Endothelial cell of umbilical vein (primary cell): ENCODE data around the gene RLF. TPM values are rescaled to one million over a fixed set of nuclear protein-coding genes. Genes with fewer than 3 reads are reported as not detected.

Source experiments
- BruUV-seq: library from RNA; stranded (reverse); fragments of 400-500 nt; replicated peaks from 2 replicates; lab custom pipeline; 2021; lab: Mats Ljungman, UMichigan
- CTCF ChIA-PET: fragments of 300-600, 350-600 bp; sonication (Branson Sonifier 250); formaldehyde crosslinking; loops from one replicate; lab custom pipeline; 2021; ENCODE audit warnings: antibody characterized with exemption, inconsistent platforms; lab: Charles Lee
- POLR2A ChIA-PET: fragments of 300-600, 350-600 bp; sonication (Branson Sonifier 250); formaldehyde crosslinking; loops from one replicate; lab custom pipeline; 2021; ENCODE audit warnings: antibody characterized with exemption, inconsistent platforms; lab: Charles Lee
- DNase-seq: peaks from one replicate; pipeline ENCODE4 v3.0.0-alpha.2; 2011; ENCODE audit warnings: low read depth, low spot score
- FAIRE-seq: peaks from 2 replicates; lab custom pipeline; 2011; peaks lifted over from hg19 to GRCh38; lab: Jason Lieb, UNC
- H2AFZ ChIP-seq: 2 replicates; pipeline ENCODE4 v1.6.0; 2012; ENCODE audit warnings: low read depth, low read length, control low read depth, inconsistent platforms
- H3K27ac ChIP-seq: 2 replicates; pipeline ENCODE4 v1.5.1; 2011; ENCODE audit warnings: low read depth, mild to moderate bottlenecking, control low read depth, low read length, moderate library complexity; ENCODE audit not compliant: insufficient read depth
- H3K27me3 ChIP-seq, 2 experiments: 2 replicates each; pipeline versions ENCODE4 v1.6.0 to v1.6.1; 2011; ENCODE audit warnings: low read length in 2 of 2, mixed read lengths in 1 of 2; ENCODE audit not compliant: control insufficient read depth in 2 of 2, insufficient read depth in 2 of 2
- H3K36me3 ChIP-seq, 2 experiments: 2 replicates in 1 of 2; 3 replicates in 1 of 2; pipeline ENCODE4 v1.5.1; 2011; ENCODE audit warnings: low read length in 2 of 2, mild to moderate bottlenecking in 1 of 2, moderate library complexity in 1 of 2; ENCODE audit not compliant: control insufficient read depth in 2 of 2, insufficient read depth in 2 of 2; ENCODE audit errors: extremely low read depth in 1 of 2
- H3K4me1 ChIP-seq: 3 replicates; pipeline ENCODE4 v1.5.1; 2011; ENCODE audit warnings: mild to moderate bottlenecking, low read length; ENCODE audit not compliant: control insufficient read depth, insufficient read depth; ENCODE audit errors: extremely low read depth
- H3K4me2 ChIP-seq: 2 replicates; pipeline ENCODE4 v1.6.1; 2011; ENCODE audit warnings: low read length, control low read depth, mixed read lengths; ENCODE audit not compliant: insufficient read depth
- H3K4me3 ChIP-seq, 3 experiments: fragments of 200-600 bp in 1 of 3; sonication (generic), shearing (Covaris generic) in 1 of 3; replicated peaks in 1 of 3; 2 replicates each; pipeline ENCODE4 v1.5.1; 2011 to 2016; ENCODE audit warnings: control low read depth in 3 of 3, low read length in 3 of 3, mild to moderate bottlenecking in 2 of 3, inconsistent platforms in 1 of 3, low read depth in 1 of 3, moderate library complexity in 1 of 3; ENCODE audit not compliant: insufficient read depth in 1 of 3
- H3K79me2 ChIP-seq: 2 replicates; pipeline ENCODE4 v1.6.0; 2012; ENCODE audit warnings: low read length, inconsistent platforms; ENCODE audit not compliant: control insufficient read depth, insufficient read depth
- H3K9ac ChIP-seq: replicated peaks from 2 replicates; pipeline ENCODE3; 2011; ENCODE audit warnings: low read length, control low read depth; ENCODE audit not compliant: insufficient read depth; ENCODE audit errors: extremely low read depth
- H3K9me1 ChIP-seq: replicated peaks from 3 replicates; pipeline ENCODE4 v1.6.0; 2011; ENCODE audit warnings: mild to moderate bottlenecking, low read length; ENCODE audit not compliant: control insufficient read depth, insufficient read depth; ENCODE audit errors: extremely low read depth
- H3K9me3 ChIP-seq: replicated peaks from 2 replicates; pipeline ENCODE4 v1.5.1; 2012; ENCODE audit warnings: low read length, inconsistent platforms; ENCODE audit not compliant: control insufficient read depth, insufficient read depth
- H4K20me1 ChIP-seq: replicated peaks from 2 replicates; pipeline ENCODE3; 2011; ENCODE audit warnings: mild to moderate bottlenecking, low read length; ENCODE audit not compliant: control insufficient read depth, insufficient read depth; ENCODE audit errors: extremely low read depth
- CTCF ChIP-seq, 2 donors: IDR thresholded peaks; 1 replicate in 1 of 2; 2 replicates in 1 of 2; pipeline ENCODE4 v1.5.1; 2011; ENCODE audit warnings: low read length in 2 of 2, mild to moderate bottlenecking in 2 of 2, moderate library complexity in 2 of 2, control low read depth in 1 of 2, inconsistent platforms in 1 of 2, low read depth in 1 of 2; ENCODE audit not compliant: insufficient read depth in 1 of 2; ENCODE audit errors: extremely low read depth in 1 of 2
- EZH2 ChIP-seq: IDR thresholded peaks from 2 replicates; pipeline ENCODE4 v1.6.1; 2012; ENCODE audit warnings: borderline replicate concordance, low read depth, mild to moderate bottlenecking, moderate library complexity, low read length, inconsistent platforms; ENCODE audit not compliant: severe bottlenecking
- FOS ChIP-seq: IDR thresholded peaks from 2 replicates; pipeline ENCODE4 v1.6.1; 2011; ENCODE audit warnings: mild to moderate bottlenecking, low read length, moderate library complexity, borderline replicate concordance; ENCODE audit not compliant: insufficient read depth
- GATA2 ChIP-seq: IDR thresholded peaks from 2 replicates; pipeline ENCODE4 v1.7.0; 2011; ENCODE audit warnings: low read depth, mild to moderate bottlenecking, moderate library complexity, mixed read lengths, low read length; ENCODE audit not compliant: insufficient read length, insufficient read depth
- JUN ChIP-seq: IDR thresholded peaks from 2 replicates; pipeline ENCODE4 v1.6.1; 2011; ENCODE audit warnings: borderline replicate concordance, low read depth; ENCODE audit not compliant: insufficient read length, insufficient read depth
- MAX ChIP-seq: IDR thresholded peaks from 2 replicates; pipeline ENCODE4 v1.6.1; 2011; ENCODE audit not compliant: insufficient read depth, insufficient read length
- MYC ChIP-seq: IDR thresholded peaks from one replicate; pipeline ENCODE4 v1.6.1; 2011; ENCODE audit warnings: mild to moderate bottlenecking, low read depth, low read length
- POLR2A ChIP-seq: IDR thresholded peaks from 2 replicates; pipeline ENCODE4 v1.6.1; 2012; ENCODE audit warnings: low read depth, mild to moderate bottlenecking, control low read depth, low read length
- POLR2AphosphoS5 ChIP-seq: IDR thresholded peaks from 2 replicates; pipeline ENCODE4 v1.6.1; 2012; ENCODE audit warnings: low read depth, mild to moderate bottlenecking, control low read depth, low read length, moderate library complexity; ENCODE audit not compliant: insufficient read depth
- dilution Hi-C: fragments of 300-500 bp; cut with MboI; formaldehyde crosslinking; loops from one replicate; pipeline ENCODE4 v1.15.0; 2019; ENCODE audit warnings: low sequenced_read_pairs; ENCODE audit not compliant: extremely low pct_ligation_motif_present
- intact Hi-C: fragments of 100-400 bp; cut with micrococcal nuclease; formaldehyde crosslinking; loops from one replicate; pipeline ENCODE4 v1.10.0; 2022
- polyA plus RNA-seq, 4 experiments: library from polyadenylated mRNA; depleted of rRNA in 3 of 4; stranded (reverse) in 3 of 4; unstranded in 1 of 4; fragments of >200 nt; gene quantifications; 2 replicates each; pipeline versions ENCODE4 v1.2.1 to v1.2.3, GENCODE V29; 2011 to 2012; ENCODE audit warnings: missing spikeins in 1 of 4
- total RNA-seq: library from RNA; stranded (reverse); gene quantifications from 2 replicates; pipeline ENCODE4 v1.2.3, GENCODE V29; 2021

RLF gene
- total and polyA plus RNA-seq, 2 donors (not counting 3 experiments of a cell fraction or from before 2014, with no cell fraction given) = 2.7 to 9.4 TPM

- dilution Hi-C loops = no loop called here
These were observed 103.2 kb downstream of the RLF start for GRCh38 chr1:40264354-40264781.

GRCh38 chr1:40265298-40265697 lies 104.1 kb downstream of the RLF start:
- Histone ChIP-seq H3K4me1 (no peaks in the 10 kb centered on the region), H3K36me3 (peaks cover 10 to 17% of the 10 kb centered on the region in 2 experiments), H3K9me1 (no peaks in the 10 kb centered on the region), H4K20me1 (no peaks in the 10 kb centered on the region), H3K79me2 (peaks cover 13% of the 10 kb centered on the region), H3K9ac (no peak overlapping the region), H3K9me3 (no peaks in the 10 kb centered on the region), H3K4me3 (no peak overlapping the region), H3K27ac (no peak overlapping the region), H2AFZ (no peak overlapping the region), H3K4me2 (no peak overlapping the region), H3K27me3 (no peaks in the 10 kb centered on the region)
- dilution Hi-C loops = no loop called here
- no TSS peak for BruUV-seq
- TF ChIP-seq EZH2 = no peak
- no peak for TF ChIP-seq MAX
- no peak for TF ChIP-seq MYC
- TF ChIP-seq GATA2 = no peak
- TF ChIP-seq FOS = no peak
- TF ChIP-seq JUN = no peak
- TF ChIP-seq POLR2AphosphoS5 = no peak
- TF ChIP-seq POLR2A = no peak
- no peak for TF ChIP-seq CTCF (IDR thresholded peaks at IDR 0.05; ENCODE audit: extremely low read depth in 1 of 2, insufficient read depth in 1 of 2, low read depth in 1 of 2, low read length in 2 of 2)
- ChIA-PET POLR2A (no interaction called here), CTCF (interaction anchor here (1.2 to 2.9 kb wide), 2 partner anchors 50 to 139 kb away, joined by 3 to 8 read pairs; no protein-coding TSS in a partner anchor)
- DNase-seq (no peak), FAIRE-seq (no peak)
- intact Hi-C loops = no loop called here

More at GRCh38 chr1:40264354-40264781, 103.2 kb downstream of the RLF start:
- intact Hi-C loops = no loop called here
- H3K9ac ChIP-seq = no peak overlapping the region
- no peak overlapping the region for H3K27ac ChIP-seq
- peaks cover 20% of the 10 kb centered on the region for H3K79me2 ChIP-seq
- H3K4me3 ChIP-seq = no peak overlapping the region
- H3K36me3 ChIP-seq = peaks cover 10 to 13% of the 10 kb centered on the region in 2 experiments
- FAIRE-seq (no peak), DNase-seq (no peak)
- TF ChIP-seq FOS = no peak
- no peak for TF ChIP-seq MYC
- no peak for TF ChIP-seq EZH2
- TF ChIP-seq GATA2 = no peak
- TF ChIP-seq MAX = no peak
- TF ChIP-seq JUN = no peak
- TF ChIP-seq POLR2A = no peak
- TF ChIP-seq POLR2AphosphoS5 = no peak
- no peaks in the 10 kb centered on the region for H4K20me1 ChIP-seq
- H2AFZ ChIP-seq = no peak overlapping the region
- CTCF ChIA-PET = interaction anchor here (0.9 to 1.2 kb wide), 2 partner anchors 51 to 140 kb away, joined by 3 read pairs; no protein-coding TSS in a partner anchor
- H3K4me2 ChIP-seq = no peak overlapping the region
- no peaks in the 10 kb centered on the region for H3K4me1 ChIP-seq
- BruUV-seq = no TSS peak
- H3K9me1 ChIP-seq = no peaks in the 10 kb centered on the region
- no peaks in the 10 kb centered on the region for H3K9me3 ChIP-seq
- POLR2A ChIA-PET = no interaction called here
- H3K27me3 ChIP-seq = no peaks in the 10 kb centered on the region
